GM18526 (cell line): ENCODE results near the gene NXPH4.

Source experiments
- POLR2A ChIP-seq: IDR thresholded peaks from 3 replicates; pipeline ENCODE4 v1.6.1; 2011; ENCODE audit not compliant: insufficient read length; ENCODE audit errors: extremely low read depth

Gene NXPH4

GRCh38 chr12:57216014-57216911 lies at the start of gene NXPH4:
Gene NXPH4, plus strand, starts transcription at chr12:57216794. Its CDS starts 176 bp downstream, at chr12:57216970.
- no peak for TF ChIP-seq POLR2A

DNA sequence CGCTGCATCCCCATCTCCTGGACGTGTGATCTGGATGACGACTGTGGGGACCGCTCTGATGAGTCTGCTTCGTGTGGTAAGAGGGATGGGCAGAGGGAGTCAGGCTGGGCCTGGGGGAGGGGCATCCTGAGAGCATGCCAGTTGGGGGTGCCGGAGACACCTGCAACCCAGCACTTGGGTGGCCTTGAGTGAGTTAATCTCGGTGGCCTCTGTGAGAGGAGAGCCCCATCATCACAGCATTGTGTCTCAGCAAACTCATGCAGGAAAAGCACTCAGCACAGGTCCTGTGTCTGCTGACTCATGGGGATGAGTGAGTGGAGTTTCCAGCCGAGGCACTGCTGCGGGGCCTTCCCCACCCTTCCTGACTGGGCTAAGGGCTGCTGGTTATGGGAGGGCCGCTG lies 49.6 kb upstream of the NXPH4 start:
- TF ChIP-seq POLR2A: no peak

- no peak for TF ChIP-seq POLR2A
Observed at GRCh38 chr12:57168058-57168457, 48.5 kb upstream of the NXPH4 start.

GRCh38 chr12:57169046-57169795 lies 47.4 kb upstream of the NXPH4 start:
- no peak for TF ChIP-seq POLR2A

DNA sequence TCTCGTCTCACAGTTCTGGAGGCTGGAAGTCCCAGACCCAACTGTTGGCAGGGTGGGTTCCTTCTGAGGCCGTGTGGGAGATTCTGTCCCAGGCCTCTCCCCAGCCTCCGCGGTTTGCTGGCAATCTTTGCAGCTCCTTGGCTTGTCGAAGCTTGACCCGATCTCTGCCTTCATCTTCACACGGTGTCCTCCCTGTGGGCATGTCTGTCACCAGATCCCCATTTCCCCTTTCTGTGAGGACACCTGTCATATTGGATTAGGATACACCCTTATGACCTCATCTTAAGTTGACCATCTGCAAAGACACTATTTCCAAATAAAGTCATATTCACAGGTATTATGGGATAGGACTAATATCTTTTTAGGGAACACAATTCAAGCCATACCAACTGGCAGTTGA lies 46.6 kb upstream of the NXPH4 start:
- TF ChIP-seq POLR2A: no peak

- TF ChIP-seq POLR2A: no peak
Observed at GRCh38 chr12:57170408-57170807, 46.2 kb upstream of the NXPH4 start.

DNA sequence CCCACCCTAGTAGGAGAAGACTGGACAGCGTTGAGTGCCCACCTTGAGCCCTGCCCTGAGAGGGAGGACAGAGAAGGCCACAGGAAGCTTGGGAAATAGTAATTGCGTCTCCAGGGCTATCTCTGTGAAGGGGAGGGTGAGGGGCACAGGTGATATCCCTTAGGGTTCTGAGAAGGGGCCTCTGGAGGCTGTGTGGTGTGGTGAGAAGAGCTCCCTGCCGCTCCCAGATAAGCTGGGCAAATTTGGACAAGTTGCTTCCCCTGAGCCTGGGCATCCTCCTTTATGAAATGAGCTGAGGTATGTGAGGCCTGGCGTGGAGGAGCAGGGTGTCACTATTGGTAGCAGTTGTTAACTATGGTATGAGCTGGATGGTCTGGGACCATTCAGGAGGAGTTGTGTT lies 45.7 kb upstream of the NXPH4 start:
- no peak for TF ChIP-seq POLR2A

DNA sequence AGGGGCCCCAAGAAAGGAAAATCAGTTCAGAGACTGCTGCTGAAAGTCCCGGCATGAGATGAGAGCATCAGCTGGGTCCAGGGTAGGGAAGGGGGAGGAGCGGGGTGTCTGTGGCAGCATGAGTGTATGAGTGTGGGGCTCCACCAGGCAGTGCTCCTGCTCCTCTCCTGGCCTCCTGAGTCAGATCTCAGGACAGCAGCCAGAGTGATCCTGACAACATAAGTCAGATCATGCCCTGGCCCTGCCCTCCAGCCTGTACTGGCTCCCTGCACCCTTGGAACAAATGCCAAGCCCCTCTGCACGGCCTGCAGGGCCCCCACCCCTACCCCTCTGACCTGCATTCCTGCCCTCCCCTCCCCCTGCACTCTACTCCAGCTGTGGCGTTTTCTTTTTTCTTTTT lies 44.9 kb upstream of the NXPH4 start:
- TF ChIP-seq POLR2A: no peak

DNA sequence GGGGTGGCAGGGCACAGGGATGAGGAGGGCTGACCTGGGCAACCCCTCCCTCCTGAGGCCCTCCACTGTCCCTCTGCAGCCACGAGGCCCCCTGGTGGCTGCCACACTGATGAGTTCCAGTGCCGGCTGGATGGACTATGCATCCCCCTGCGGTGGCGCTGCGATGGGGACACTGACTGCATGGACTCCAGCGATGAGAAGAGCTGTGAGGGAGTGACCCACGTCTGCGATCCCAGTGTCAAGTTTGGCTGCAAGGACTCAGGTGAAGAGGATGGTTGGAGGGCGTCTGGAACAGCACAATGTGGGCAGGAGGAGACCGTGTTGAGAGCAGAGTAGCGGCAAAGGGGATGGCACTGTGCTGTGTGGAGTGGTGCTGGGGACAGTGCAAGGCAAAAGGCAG lies 43.5 kb upstream of the NXPH4 start:
- TF ChIP-seq POLR2A: no peak

GRCh38 chr12:57173683-57174082 lies 42.9 kb upstream of the NXPH4 start:
- no peak for TF ChIP-seq POLR2A

- TF ChIP-seq POLR2A: no peak
Observed at GRCh38 chr12:57175428-57176138, 41.0 kb upstream of the NXPH4 start.

DNA sequence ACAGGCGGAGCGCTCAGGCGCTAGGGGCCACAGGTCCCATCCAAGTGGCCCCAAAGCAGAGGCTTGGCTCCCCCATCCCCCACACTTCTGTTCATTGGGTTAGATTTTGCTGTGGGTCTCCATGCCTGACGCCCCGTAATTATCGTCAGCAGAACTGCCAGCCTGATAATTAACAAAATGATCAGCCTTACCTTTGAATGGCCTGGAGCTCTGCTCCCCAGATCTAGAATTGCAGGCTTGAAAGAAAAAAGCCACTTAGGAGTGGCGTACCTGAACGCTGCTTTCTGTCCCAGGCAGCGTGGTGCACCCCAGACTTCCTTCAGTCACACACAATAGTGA lies 40.5 kb upstream of the NXPH4 start:
- TF ChIP-seq POLR2A: no peak

GRCh38 chr12:57176846-57177245 lies 39.7 kb upstream of the NXPH4 start:
- TF ChIP-seq POLR2A: no peak

DNA sequence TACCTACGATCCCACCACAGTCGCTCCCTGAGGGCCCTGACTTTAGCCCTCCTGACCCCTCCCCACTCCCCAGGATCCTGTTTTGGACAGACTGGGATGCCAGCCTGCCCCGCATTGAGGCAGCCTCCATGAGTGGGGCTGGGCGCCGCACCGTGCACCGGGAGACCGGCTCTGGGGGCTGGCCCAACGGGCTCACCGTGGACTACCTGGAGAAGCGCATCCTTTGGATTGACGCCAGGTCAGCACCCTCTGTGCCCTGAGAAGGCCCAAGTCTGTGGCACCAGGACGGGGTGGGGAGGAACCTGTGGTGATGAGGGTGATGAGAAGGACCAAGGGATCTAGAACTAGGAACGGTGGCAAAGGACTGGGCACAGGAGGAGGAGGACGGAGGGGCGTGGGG lies 39.2 kb upstream of the NXPH4 start:
- no peak for TF ChIP-seq POLR2A

GRCh38 chr12:57178213-57178612 lies 38.4 kb upstream of the NXPH4 start:
- no peak for TF ChIP-seq POLR2A

- TF ChIP-seq POLR2A: no peak
Observed at GRCh38 chr12:57179331-57180086, 37.1 kb upstream of the NXPH4 start.
